HK-2 (cell line): ENCODE measurements around the gene CBLC.
A peak's percentile ranks its signal among the peaks of the same experiment; 100 is the strongest.
"Not testable (repeated sequence)": the region's sequence is repeated elsewhere in the genome, so short reads cannot be mapped to it uniquely, and the experiment has no call there.

ENCODE experiments used
- DNase-seq: peaks from one replicate; pipeline ENCODE4 v3.0.0-alpha.2; 2018; ENCODE audit not compliant: unreplicated experiment

The CBLC gene

GRCh38 chr19:44819246-44819832 is 41.6 kb downstream of the CBLC start:
- no peak for DNase-seq

- DNase-seq: no peak
Measured at GRCh38 chr19:44820648-44821609, 43.2 kb downstream of the CBLC start.

DNA sequence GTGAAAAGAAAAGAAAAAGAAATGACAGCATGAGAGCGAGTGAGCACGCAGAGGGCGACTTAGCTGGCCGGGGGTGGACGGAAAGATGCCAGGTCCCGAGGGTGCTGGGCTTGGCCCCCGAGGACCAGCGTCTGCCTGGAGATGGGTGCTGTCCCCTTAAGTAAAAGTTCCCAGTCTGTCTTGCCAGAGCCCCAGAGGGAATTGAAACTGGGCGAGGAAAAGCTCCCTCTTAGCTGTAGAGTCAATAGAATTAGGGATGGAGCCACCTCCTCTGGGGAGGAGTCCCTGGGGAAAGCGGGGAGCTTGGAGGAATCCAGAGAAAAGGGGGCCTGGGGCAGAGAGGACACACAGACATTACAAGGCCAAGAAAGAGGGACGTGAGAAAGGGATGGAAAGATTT is 44.5 kb downstream of the CBLC start:
- DNase-seq: no peak

DNA sequence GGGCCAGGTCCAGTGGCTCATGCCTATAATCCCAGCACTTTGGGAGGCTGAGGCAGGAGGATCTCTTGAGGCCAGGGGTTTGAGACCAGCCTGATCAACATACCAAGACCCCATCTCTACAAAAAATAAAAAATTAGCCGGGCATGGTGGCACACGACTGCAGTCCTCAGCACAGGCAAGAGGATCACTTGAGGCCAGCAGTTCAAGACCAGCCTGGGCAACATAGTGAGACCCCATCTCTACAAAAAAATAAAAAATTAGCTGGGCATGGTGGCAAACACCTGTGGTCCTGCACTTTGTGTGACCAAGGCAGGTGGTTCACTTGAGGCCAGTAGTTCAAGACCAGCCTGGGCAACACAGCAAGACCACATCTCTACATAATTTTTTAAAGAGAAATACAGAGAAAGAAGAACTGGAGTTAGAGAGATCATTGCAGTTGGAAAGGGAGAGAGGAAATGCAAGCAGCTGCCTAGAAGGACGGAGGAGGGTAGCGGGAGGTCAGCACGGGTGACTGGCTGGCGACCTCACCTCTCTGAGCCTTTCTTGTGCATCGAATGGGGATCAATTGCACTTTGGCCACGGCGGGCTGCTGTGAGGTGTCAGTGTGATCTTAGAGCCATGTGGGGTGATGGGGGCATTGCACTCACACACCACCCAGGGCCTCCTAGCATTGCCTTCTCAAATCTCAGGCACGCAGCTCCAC is 45.1 kb downstream of the CBLC start:
- no peak for DNase-seq

DNA sequence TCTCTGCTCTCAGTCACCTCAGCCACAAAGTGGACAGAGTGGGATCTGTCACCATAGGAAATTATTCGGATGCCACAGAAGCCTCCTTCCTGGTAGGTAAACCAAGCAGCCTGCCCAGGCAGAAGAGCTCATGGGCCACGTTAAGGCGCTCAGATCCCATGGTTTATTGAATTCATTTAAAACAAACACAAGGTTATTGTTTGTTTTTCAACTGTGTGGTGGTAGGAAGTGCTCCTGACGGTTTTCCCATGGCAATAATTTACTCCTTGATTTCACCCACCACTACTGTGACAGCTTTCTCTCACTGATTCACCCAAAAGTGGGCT is 45.6 kb downstream of the CBLC start:
- no peak for DNase-seq

GRCh38 chr19:44824761-44825160 is 47.1 kb downstream of the CBLC start:
- DNase-seq: no peak

DNA sequence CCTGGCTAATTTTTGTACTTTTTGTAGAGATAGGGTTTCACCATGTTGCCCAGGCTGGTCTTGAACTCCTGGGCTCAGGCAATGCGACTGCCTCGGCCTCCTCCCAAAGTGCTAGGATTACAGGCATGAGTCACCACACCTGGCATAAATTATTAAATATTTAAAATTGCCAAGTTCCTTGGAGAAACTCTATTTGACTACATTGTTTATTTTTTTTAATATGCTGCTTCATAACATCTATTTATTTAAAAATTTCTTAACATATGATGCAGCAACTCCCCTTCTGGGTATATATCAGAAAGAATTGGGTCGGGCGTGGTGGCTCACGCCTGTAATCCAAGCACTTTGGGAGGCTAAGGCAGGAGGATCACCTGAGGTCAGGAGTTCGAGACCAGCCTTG is 55.2 kb downstream of the CBLC start:
- not testable (repeated sequence) for DNase-seq

GRCh38 chr19:44834399-44834798 is 56.7 kb downstream of the CBLC start:
- DNase-seq: not testable (repeated sequence)

DNA sequence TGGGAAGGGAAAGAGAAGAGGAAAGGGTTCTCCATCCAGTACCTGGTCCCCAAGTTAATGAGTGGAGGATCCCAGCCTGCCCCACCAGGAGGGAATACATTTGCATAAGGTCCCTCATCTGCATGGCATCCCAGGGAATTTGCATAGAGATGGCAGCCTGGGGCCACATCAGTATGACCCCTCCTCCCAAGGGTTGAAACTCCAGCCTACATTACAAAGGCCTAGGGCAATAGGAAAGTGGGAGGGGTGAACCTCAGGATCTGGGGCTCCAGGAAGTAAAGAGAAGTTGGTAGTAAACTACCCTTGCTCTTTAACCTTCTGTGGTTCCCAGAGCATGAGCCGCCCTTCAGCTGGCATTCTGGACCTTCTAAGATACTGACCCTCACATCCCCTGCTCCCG is 61.6 kb downstream of the CBLC start:
- DNase-seq: no peak

GRCh38 chr19:44840811-44841210 is 63.1 kb downstream of the CBLC start:
- DNase-seq: no peak

GRCh38 chr19:44841231-44841630 is 63.5 kb downstream of the CBLC start:
- no peak for DNase-seq

DNA sequence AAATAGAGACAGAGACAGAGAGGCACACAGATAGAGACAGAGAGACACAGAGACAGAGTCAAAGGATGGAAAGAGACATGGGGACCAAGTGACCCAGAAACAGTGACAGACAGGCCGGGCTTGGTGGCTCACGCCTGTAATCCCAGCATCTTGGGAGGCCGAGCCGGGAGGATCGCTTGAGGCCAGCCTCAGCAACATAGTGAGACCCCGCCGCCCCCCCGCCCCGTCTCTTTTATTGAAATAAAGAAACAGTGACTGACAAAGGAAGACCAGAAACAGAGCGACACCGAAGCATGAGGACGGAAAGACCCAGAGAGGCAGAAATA is 67.6 kb downstream of the CBLC start:
- DNase-seq: no peak

GRCh38 chr19:44845612-44846454 is 68.1 kb downstream of the CBLC start, which contains the start of gene NECTIN2:
Gene NECTIN2 (plus strand): TSS chr19:44846297. CDS start chr19:44846526, 229 bp downstream.
- DNase-seq: peak; percentile 100

GRCh38 chr19:44846455-44847143 is 68.9 kb downstream of the CBLC start:
- DNase-seq: peak; percentile 29

DNA sequence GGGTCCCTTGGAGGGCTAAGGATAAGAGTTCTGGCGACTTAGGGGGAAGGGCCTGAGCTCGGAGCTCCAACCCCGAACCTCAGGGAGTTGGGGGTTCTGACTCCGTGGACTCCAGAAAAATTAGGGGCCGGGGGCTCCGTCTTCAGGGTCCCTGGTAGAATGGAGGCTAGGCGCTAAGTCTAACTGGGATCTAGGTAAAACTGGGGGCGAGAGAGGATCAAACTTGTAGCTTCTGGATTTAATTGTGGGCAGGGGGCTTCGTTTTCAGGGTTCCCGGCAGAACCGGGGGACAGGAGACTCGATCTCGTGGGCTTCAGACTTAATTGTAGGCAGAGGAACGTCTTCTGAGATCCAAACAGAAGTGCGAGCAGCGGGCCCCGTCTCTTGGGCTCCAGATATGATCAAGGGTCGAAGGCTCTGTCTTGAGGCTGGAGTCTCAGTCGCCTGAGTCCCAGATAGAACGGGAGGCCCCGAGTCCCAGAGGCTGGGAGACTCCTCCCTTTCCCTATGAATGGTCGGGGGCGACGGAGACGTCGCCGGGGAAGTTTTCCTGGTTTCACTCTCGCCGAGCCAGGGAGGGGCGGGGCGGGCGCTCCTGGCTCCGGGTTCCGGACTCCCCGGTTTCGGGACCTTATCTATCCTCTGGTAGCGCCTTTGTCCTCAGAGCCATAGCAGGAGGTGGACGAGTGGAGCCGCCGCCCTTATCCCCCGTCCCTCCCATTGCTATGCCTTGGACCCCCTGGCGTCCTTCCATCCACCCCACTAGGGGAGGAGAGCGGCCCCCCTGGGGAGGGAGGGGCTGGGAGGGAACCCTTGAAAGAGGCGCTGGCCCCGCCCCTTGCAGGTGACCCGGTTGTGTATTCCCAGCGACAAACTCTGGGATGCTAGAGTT is 69.7 kb downstream of the CBLC start:
- no peak for DNase-seq

GRCh38 chr19:44848036-44848811 is 70.5 kb downstream of the CBLC start:
- no peak for DNase-seq

DNA sequence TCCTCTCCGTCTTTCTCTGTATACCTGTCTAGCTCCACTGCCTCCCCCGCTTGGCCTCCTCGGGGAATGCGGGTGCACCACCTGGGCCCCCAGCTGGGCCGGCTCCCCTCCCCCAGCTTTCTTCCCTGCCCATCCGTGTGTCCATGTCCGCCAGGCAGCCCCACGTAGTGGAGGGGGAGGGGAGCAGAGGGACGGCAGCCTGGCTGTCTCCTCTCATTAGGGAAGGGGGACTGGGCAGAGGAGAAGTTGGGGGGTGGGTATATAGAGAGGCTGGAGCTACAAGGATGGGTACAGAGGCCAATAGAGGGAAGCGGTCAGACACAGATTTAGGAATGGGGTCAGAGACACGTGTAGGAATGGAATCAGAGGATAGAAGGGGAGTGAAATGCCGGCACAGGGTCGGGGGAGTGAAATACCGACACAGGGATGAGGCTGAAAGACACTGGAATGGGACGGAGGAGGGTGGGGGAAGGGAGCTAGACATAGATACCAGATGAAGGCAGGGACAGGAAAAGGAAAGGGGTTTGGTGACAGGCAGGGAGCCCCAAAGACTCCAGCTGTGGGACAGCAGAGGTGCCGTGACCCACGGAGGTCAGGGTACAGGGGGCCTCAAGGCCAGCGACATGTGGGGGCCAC is 71.2 kb downstream of the CBLC start:
- no peak for DNase-seq
